Measurements from ENCODE around the gene PRDM4. TPM values are rescaled to one million over a fixed set of nuclear protein-coding genes. Genes with fewer than 3 reads are reported as not detected.

Gene PRDM4
- total RNA-seq, 1 experiment from 2014 or later: 20.5 TPM

- no peak for TF ChIP-seq FOXP4 (CRISPR knock-in tag; IDR thresholded peaks at IDR 0.05)
- TF ChIP-seq ZBTB21 (CRISPR knock-in tag; IDR thresholded peaks at IDR 0.05; ENCODE audit: borderline replicate concordance): no peak
Measured at GRCh38 chr12:107760207-107760808, 629 bp downstream of the PRDM4 start (continued).

- ChIA-PET CTCF (interaction anchor here (0.6 to 2.1 kb wide), 3 partner anchors 114 to 152 kb away, joined by 3 to 10 read pairs (median 4); no protein-coding TSS in a partner anchor), POLR2A (no interaction called here)
- Mint-ChIP-seq H3K27ac (no peak overlapping the region), H3K36me3 (peaks cover 16% of the 10 kb centered on the region), H3K4me3 (peak overlapping the region; percentile 88), H3K4me1 (peaks cover 14% of the 10 kb centered on the region), H3K27me3 (ENCODE audit: low read depth) (peaks cover 16% of the 10 kb centered on the region), H3K9me3 (no peaks in the 10 kb centered on the region)
- no peak for DNase-seq (ENCODE audit: low spot score)
- TF ChIP-seq USF1 (CRISPR knock-in tag; IDR thresholded peaks at IDR 0.05) (no peak), GTF2I (CRISPR knock-in tag; conservative IDR thresholded peaks at IDR 0.05) (no peak), CREM (CRISPR knock-in tag; IDR thresholded peaks at IDR 0.05) (no peak), ZMAT4 (CRISPR knock-in tag; IDR thresholded peaks at IDR 0.05) (no peak), SOX15 (CRISPR knock-in tag; IDR thresholded peaks at IDR 0.05) (no peak), CBFB (CRISPR knock-in tag; IDR thresholded peaks at IDR 0.05; ENCODE audit: low read depth) (no peak), ZNF281 (CRISPR knock-in tag; IDR thresholded peaks at IDR 0.05) (no peak), AFF4 (CRISPR knock-in tag; IDR thresholded peaks at IDR 0.05; ENCODE audit: borderline replicate concordance) (no peak), ZNF396 (CRISPR knock-in tag; IDR thresholded peaks at IDR 0.05; ENCODE audit: borderline replicate concordance) (no peak), ZBTB21 (CRISPR knock-in tag; IDR thresholded peaks at IDR 0.05; ENCODE audit: borderline replicate concordance) (no peak), NR3C1 (CRISPR knock-in tag; conservative IDR thresholded peaks at IDR 0.05; ENCODE audit: low read depth) (no peak), FOXJ3 (CRISPR knock-in tag; IDR thresholded peaks at IDR 0.05; ENCODE audit: borderline replicate concordance) (no peak), PREB (CRISPR knock-in tag; IDR thresholded peaks at IDR 0.05; ENCODE audit: borderline replicate concordance) (no peak)
- no peak for ATAC-seq
Measured at GRCh38 chr12:107759410-107759809, 1.5 kb downstream of the PRDM4 start.
